ENCODE results near the gene CCDC127.

DNA sequence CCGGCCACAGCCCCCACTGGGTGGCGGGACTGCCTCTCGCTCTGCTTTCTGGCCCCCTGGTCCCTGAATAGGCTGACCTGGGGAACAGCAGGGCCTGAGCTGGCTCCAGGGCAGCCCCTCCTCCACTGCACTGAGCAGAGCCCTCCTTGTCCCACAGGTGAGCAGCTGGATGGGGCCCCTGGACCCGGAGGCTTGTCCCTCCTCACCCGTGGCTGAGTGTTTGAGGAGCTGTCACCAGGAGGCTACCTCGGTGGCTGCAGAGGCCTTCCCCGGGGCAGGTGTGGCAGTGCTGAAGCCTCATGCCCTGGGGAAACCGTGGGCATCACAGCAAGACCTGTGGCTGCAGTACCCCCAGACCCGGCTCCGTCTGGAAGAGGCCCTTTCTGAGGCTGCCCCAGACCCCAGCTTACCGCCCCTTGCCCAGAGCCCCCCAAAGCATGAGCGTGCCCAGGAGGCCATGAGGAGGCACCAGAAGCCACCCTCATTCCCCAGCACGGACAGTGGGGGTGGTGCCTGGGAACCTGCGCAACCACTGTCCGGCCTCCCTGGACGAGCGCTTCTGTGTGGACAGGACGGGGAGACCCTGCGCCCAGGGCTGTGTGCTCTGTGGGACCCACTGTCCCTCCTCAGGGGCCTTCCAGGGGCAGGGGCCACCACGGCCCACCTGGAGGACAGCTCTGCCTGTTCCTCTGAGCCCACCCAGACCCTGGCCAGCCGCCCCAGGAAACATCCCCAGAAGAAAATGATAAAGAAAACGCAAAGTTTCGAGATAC, 55.2 kb downstream of the CCDC127 start:
- TF ChIP-seq SUZ12 (IDR thresholded peaks at IDR 0.05; ENCODE audit: extremely low read depth, insufficient read depth, insufficient read length): no peak
- no peak for TF ChIP-seq YY1 (IDR thresholded peaks at IDR 0.05; ENCODE audit: insufficient read depth, insufficient read length)
